ENCODE data around the gene DHRSX.
A peak's percentile ranks its signal among the peaks of the same experiment; 100 is the strongest.
"Not testable (repeated sequence)": the region's sequence is repeated elsewhere in the genome, so short reads cannot be mapped to it uniquely, and the experiment has no call there.

Gene DHRSX

GRCh38 chrX:2464677-2465166, 36.1 kb downstream of the DHRSX start:
- H3K36me3 ChIP-seq (ENCODE audit: control insufficient read depth, insufficient read depth, low read length) = no peaks in the 10 kb centered on the region; the same call in 1 of the 2 replicates
- TF ChIP-seq, protein P1, sequence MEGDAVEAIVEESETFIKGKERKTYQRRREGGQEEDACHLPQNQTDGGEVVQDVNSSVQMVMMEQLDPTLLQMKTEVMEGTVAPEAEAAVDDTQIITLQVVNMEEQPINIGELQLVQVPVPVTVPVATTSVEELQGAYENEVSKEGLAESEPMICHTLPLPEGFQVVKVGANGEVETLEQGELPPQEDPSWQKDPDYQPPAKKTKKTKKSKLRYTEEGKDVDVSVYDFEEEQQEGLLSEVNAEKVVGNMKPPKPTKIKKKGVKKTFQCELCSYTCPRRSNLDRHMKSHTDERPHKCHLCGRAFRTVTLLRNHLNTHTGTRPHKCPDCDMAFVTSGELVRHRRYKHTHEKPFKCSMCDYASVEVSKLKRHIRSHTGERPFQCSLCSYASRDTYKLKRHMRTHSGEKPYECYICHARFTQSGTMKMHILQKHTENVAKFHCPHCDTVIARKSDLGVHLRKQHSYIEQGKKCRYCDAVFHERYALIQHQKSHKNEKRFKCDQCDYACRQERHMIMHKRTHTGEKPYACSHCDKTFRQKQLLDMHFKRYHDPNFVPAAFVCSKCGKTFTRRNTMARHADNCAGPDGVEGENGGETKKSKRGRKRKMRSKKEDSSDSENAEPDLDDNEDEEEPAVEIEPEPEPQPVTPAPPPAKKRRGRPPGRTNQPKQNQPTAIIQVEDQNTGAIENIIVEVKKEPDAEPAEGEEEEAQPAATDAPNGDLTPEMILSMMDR (IDR thresholded peaks at IDR 0.05; ENCODE audit: insufficient read depth, low read length, poor library complexity, severe bottlenecking) = no peak
- H3K4me3 ChIP-seq (replicated peaks; ENCODE audit: low read depth, low read length) = no peak overlapping the region
- H3K27me3 ChIP-seq (replicated peaks; ENCODE audit: control insufficient read depth, insufficient read depth, low read length) = no peaks in the 10 kb centered on the region
- DNase-seq (ENCODE audit: extremely low read depth, insufficient read length) = no peak

- Histone ChIP-seq H3K4me3 (replicated peaks; ENCODE audit: low read depth, low read length) (no peak overlapping the region), H3K36me3 (ENCODE audit: control insufficient read depth, insufficient read depth, low read length) (no peaks in the 10 kb centered on the region), H3K27me3 (replicated peaks; ENCODE audit: control insufficient read depth, insufficient read depth, low read length) (no peaks in the 10 kb centered on the region)
- TF ChIP-seq, protein P1 (IDR thresholded peaks at IDR 0.05; ENCODE audit: insufficient read depth, low read length, poor library complexity, severe bottlenecking) = no peak
- peak; percentile 35 for DNase-seq (ENCODE audit: extremely low read depth, insufficient read length)
These were observed 36.7 kb downstream of the DHRSX start for GRCh38 chrX:2463973-2464676.

DNA sequence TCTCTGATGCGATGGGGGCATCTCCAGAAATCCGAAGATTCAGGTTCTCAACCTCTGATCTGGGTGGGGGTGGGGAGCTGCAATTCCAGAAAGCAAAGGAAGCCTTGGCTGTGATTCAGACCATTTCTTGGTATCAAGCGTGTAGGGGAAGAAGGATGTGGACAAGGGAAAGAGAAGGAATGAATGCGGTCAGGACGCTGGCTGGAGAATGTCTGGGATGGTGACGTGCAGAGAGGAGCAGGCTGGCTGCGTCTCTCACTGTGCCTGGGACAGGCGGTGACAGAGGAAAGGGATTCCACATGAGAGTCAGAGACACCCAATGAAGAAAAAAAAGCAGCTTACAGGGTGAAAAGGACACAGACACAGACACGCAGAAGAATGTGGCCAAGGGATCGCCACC, 37.3 kb downstream of the DHRSX start:
- H3K27me3 ChIP-seq (replicated peaks; ENCODE audit: control insufficient read depth, insufficient read depth, low read length); H3K36me3 ChIP-seq (ENCODE audit: control insufficient read depth, insufficient read depth, low read length); DNase-seq (ENCODE audit: extremely low read depth, insufficient read length); H3K4me3 ChIP-seq (replicated peaks; ENCODE audit: low read depth, low read length): not testable (repeated sequence)

DNA sequence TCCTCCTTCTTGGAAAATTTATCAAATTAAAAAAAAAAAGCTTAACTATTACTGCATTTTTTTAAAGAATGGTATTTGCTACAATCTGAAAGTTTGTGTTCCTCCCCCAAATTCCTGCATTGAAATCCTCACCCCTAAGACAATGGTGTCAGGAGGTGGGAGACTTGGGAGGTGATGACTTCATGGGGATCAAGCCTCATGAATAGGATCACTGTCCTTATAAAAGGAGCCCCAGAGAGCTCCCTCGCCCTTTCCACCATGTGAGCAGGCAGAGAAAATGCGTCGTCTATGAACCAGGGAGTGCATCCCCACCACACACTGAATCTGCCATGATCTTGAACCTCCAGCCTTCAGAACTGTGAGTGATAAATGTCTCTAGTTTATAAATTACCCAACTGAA, 38.0 kb downstream of the DHRSX start:
- Histone ChIP-seq H3K4me3 (replicated peaks; ENCODE audit: low read depth, low read length) (no peak overlapping the region), H3K27me3 (replicated peaks; ENCODE audit: control insufficient read depth, insufficient read depth, low read length) (no peaks in the 10 kb centered on the region), H3K36me3 (ENCODE audit: control insufficient read depth, insufficient read depth, low read length) (no peaks in the 10 kb centered on the region)
- DNase-seq (ENCODE audit: extremely low read depth, insufficient read length) = no peak
- TF ChIP-seq, protein P1 (IDR thresholded peaks at IDR 0.05; ENCODE audit: insufficient read depth, low read length, poor library complexity, severe bottlenecking) = no peak

DNA sequence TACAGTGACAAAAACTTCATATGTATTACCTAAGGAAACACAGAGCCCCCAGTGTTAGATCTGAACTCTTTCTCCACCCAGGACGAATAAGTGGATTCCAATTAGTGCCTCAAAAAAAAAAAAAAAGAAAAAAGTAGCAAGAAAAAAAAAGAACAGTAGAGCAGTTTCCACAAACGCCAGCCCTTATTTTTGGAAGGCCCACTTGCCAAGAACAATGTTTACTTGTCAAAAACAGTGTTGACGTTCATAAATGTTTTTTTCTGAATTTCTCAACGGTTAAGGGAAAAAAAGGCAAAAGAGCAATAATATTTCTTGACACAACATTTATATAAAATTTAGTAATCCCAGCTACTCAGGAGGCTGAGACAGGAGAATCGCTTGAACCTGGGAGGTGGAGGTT, 38.7 kb downstream of the DHRSX start:
- H3K27me3 ChIP-seq (replicated peaks; ENCODE audit: control insufficient read depth, insufficient read depth, low read length) = no peaks in the 10 kb centered on the region
- H3K4me3 ChIP-seq (replicated peaks; ENCODE audit: low read depth, low read length) = no peak overlapping the region
- TF ChIP-seq, protein P1 (IDR thresholded peaks at IDR 0.05; ENCODE audit: insufficient read depth, low read length, poor library complexity, severe bottlenecking) = no peak
- no peak for DNase-seq (ENCODE audit: extremely low read depth, insufficient read length)
- H3K36me3 ChIP-seq (ENCODE audit: control insufficient read depth, insufficient read depth, low read length) = no peaks in the 10 kb centered on the region

- TF ChIP-seq, protein P1 (IDR thresholded peaks at IDR 0.05; ENCODE audit: insufficient read depth, low read length, poor library complexity, severe bottlenecking) = no peak
- Histone ChIP-seq H3K36me3 (ENCODE audit: control insufficient read depth, insufficient read depth, low read length) (no peaks in the 10 kb centered on the region), H3K4me3 (replicated peaks; ENCODE audit: low read depth, low read length) (no peak overlapping the region), H3K27me3 (replicated peaks; ENCODE audit: control insufficient read depth, insufficient read depth, low read length) (no peaks in the 10 kb centered on the region)
- no peak for DNase-seq (ENCODE audit: extremely low read depth, insufficient read length)
These were observed 39.1 kb downstream of the DHRSX start for GRCh38 chrX:2461711-2462016.

DNA sequence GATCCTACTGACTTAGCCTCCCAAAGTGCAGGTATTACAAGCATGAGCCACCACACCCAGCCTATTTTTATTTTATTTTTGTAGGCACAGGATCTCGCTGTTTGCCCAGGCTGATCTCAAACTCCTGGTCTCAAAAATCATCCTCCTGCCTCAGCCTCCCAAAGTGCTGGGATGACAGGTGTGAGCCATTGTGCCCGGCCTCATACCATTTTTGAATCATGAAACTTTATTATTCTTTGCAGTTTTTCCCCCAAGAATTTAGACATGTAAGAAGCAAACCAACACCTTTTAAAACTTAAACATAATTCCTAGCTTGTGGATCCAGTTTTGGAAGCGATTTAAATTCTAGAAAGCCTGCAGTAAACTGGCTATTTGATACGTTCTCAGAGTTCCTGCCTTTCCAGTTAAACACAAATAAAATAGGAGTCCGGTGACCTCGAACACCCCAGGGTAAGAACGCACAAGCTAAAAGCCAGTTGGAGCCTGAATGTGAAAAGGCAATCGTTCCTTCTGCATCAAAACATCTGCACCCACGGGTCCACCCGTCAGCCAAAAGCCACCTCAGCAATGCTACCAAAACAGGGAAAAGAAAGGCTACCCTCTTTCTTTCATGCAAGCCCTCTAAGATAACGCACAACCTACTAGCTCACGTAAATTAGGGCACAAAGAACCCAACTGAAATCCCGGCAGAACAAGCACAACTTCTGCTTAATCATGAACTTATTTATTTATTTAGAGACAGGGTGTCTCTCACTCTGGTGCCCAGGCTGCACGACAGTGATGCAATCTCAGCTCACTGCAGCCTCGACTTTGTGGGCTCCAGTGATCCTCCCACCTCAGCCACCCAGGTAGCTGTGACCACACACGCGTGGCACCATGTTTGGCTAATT, 39.7 kb downstream of the DHRSX start:
- not testable (repeated sequence) for H3K36me3 ChIP-seq (ENCODE audit: control insufficient read depth, insufficient read depth, low read length); H3K4me3 ChIP-seq (replicated peaks; ENCODE audit: low read depth, low read length); H3K27me3 ChIP-seq (replicated peaks; ENCODE audit: control insufficient read depth, insufficient read depth, low read length); DNase-seq (ENCODE audit: extremely low read depth, insufficient read length)

DNA sequence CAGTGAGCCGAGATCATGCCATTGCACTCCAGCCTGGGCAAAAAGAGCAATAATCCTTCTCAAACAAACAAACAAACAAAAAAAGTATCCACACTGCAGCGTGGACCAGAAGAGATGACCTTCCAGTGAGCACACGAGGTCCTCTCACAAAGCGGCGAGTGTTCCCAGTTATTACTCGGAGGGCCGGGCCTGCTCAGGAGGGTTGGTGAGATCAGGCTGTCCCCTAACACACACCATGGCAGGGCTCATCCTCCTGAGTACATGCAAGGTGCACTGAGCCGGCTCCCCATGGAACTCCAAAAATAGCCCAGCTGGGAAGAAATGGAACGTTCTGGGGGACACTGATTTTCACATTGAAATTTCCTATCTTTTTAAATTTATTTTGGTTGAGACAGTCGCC, 40.7 kb downstream of the DHRSX start:
- not testable (repeated sequence) for H3K36me3 ChIP-seq (ENCODE audit: control insufficient read depth, insufficient read depth, low read length); H3K27me3 ChIP-seq (replicated peaks; ENCODE audit: control insufficient read depth, insufficient read depth, low read length); H3K4me3 ChIP-seq (replicated peaks; ENCODE audit: low read depth, low read length); DNase-seq (ENCODE audit: extremely low read depth, insufficient read length)
